SK-N-SH (cell line): ENCODE results near the gene PGAP2. TPM values are rescaled to one million over a fixed set of nuclear protein-coding genes. Genes with fewer than 3 reads are reported as not detected.
"Not testable (repeated sequence)": the region's sequence is repeated elsewhere in the genome, so short reads cannot be mapped to it uniquely, and the experiment has no call there.

Experiments used
- CTCF ChIA-PET: fragments of 300-600, 350-600 bp; formaldehyde crosslinking; extraction: SDS; loops from one replicate; lab custom pipeline; 2021; lab: Yijun Ruan, JAX
- POLR2A ChIA-PET: fragments of 350-600 bp; sonication (Branson Sonifier 250); formaldehyde crosslinking; extraction: SDS; loops from one replicate; lab custom pipeline; 2020; ENCODE audit warnings: antibody characterized with exemption, inconsistent platforms; lab: Yijun Ruan, JAX
- DNase-seq: peaks from one replicate; pipeline ENCODE4 v3.0.0; 2012
- H2AFZ ChIP-seq: fragments of 200-600 bp; sonication (generic); 2 replicates; pipeline ENCODE4 v1.8.1; 2016; ENCODE audit warnings: antibody characterized with exemption, mild to moderate bottlenecking, low read depth
- H3F3A ChIP-seq: fragments of 200-600 bp; sonication (generic); replicated peaks from 2 replicates; pipeline ENCODE3; 2016; ENCODE audit warnings: antibody characterized with exemption, mild to moderate bottlenecking; ENCODE audit not compliant: insufficient read depth
- H3K27ac ChIP-seq, 2 experiments: fragments of 200-500 bp in 1 of 2; fragments of 200-600 bp in 1 of 2; sonication (Bioruptor generic) in 1 of 2; sonication (generic), shearing (Covaris generic) in 1 of 2; 2 replicates each; pipeline versions ENCODE4 v1.5.1 to v1.6.1; 2014 to 2016; ENCODE audit warnings: low read depth in 2 of 2, inconsistent platforms in 1 of 2, low read length in 1 of 2, mild to moderate bottlenecking in 1 of 2, mixed read lengths in 1 of 2
- H3K27me3 ChIP-seq: fragments of 200-600 bp; sonication (generic), shearing (Covaris generic); 2 replicates; pipeline ENCODE4 v1.6.1; 2016; ENCODE audit warnings: mixed run types; ENCODE audit not compliant: insufficient read depth
- H3K36me3 ChIP-seq, 2 experiments: fragments of 200-500 bp in 1 of 2; fragments of 200-600 bp in 1 of 2; sonication (Bioruptor generic) in 1 of 2; sonication (generic) in 1 of 2; replicated peaks in 1 of 2; 2 replicates each; pipeline versions ENCODE3 to v1.5.1; 2014 to 2016; ENCODE audit warnings: low read length in 1 of 2, mild to moderate bottlenecking in 1 of 2; ENCODE audit not compliant: insufficient read depth in 2 of 2, control insufficient read depth in 1 of 2
- H3K4me1 ChIP-seq, 2 experiments: fragments of 200-500 bp in 1 of 2; fragments of 200-600 bp in 1 of 2; sonication (Bioruptor generic) in 1 of 2; sonication (generic), shearing (Covaris generic) in 1 of 2; 2 replicates each; pipeline versions ENCODE4 v1.5.1 to v1.6.1; 2014 to 2016; ENCODE audit warnings: low read depth in 1 of 2, low read length in 1 of 2, mixed run types in 1 of 2; ENCODE audit not compliant: insufficient read depth in 2 of 2, control insufficient read depth in 1 of 2
- H3K4me2 ChIP-seq: fragments of 200-600 bp; sonication (generic), shearing (Covaris generic); 2 replicates; pipeline ENCODE4 v1.6.1; 2017; ENCODE audit warnings: mixed run types
- H3K4me3 ChIP-seq, 2 experiments: fragments of 200-500 bp in 1 of 2; fragments of 200-600 bp in 1 of 2; sonication (Bioruptor generic) in 1 of 2; sonication (generic), shearing (Covaris generic) in 1 of 2; 2 replicates each; pipeline versions ENCODE4 v1.5.1 to v1.8.1; 2014 to 2016; ENCODE audit warnings: low read depth in 2 of 2, inconsistent platforms in 1 of 2, low read length in 1 of 2, mild to moderate bottlenecking in 1 of 2, mixed read lengths in 1 of 2, moderate library complexity in 1 of 2
- H3K79me2 ChIP-seq: fragments of 200-600 bp; sonication (generic); 2 replicates; pipeline ENCODE4 v1.8.1; 2017; ENCODE audit warnings: mild to moderate bottlenecking; ENCODE audit not compliant: insufficient read depth
- H3K9ac ChIP-seq: fragments of 200-600 bp; sonication (generic); 2 replicates; pipeline ENCODE4 v1.6.1; 2017; ENCODE audit warnings: mixed run types
- H3K9me2 ChIP-seq: fragments of 200-600 bp; sonication (generic); 2 replicates; pipeline ENCODE4 v1.6.1; 2017; ENCODE audit warnings: mixed run types
- H3K9me3 ChIP-seq: fragments of 200-600 bp; sonication (generic); 2 replicates; pipeline ENCODE4 v1.6.1; 2017; ENCODE audit warnings: mixed run types, mild to moderate bottlenecking, moderate library complexity
- H4K20me1 ChIP-seq: fragments of 200-600 bp; sonication (generic); 2 replicates; pipeline ENCODE4 v1.6.1; 2017; ENCODE audit warnings: mild to moderate bottlenecking, mixed run types; ENCODE audit not compliant: insufficient read depth
- CHD2 ChIP-seq: fragments of 150-350 bp; IDR thresholded peaks from 2 replicates; pipeline ENCODE4 v1.6.1; 2018; ENCODE audit warnings: low read length; ENCODE audit not compliant: partially characterized antibody
- ELF1 ChIP-seq: IDR thresholded peaks from 2 replicates; pipeline ENCODE4 v1.4.0; 2012
- EP300 ChIP-seq, 2 experiments: IDR thresholded peaks; 2 replicates each; pipeline versions ENCODE4 v1.4.0 to v1.6.1; 2012; ENCODE audit warnings: borderline replicate concordance in 1 of 2, low read depth in 1 of 2, low read length in 1 of 2
- EZH2phosphoT487 ChIP-seq: fragments of 200-600 bp; sonication (generic); IDR thresholded peaks from 2 replicates; pipeline ENCODE4 v1.6.1; 2017; ENCODE audit warnings: low read depth, mixed run types, mild to moderate bottlenecking, antibody characterized with exemption, moderate library complexity, borderline replicate concordance
- FOXJ3 ChIP-seq: sonication (generic); formaldehyde crosslinking; IDR thresholded peaks from 2 replicates; pipeline ENCODE4 v1.5.1; 2020; ENCODE audit warnings: mild to moderate bottlenecking, missing genetic modification reagents
- FOXM1 ChIP-seq: IDR thresholded peaks from 2 replicates; pipeline ENCODE4 v1.4.0; 2012; ENCODE audit warnings: low read depth, mild to moderate bottlenecking
- GABPA ChIP-seq: IDR thresholded peaks from 2 replicates; pipeline ENCODE4 v1.4.0; 2012; ENCODE audit warnings: low read depth, mild to moderate bottlenecking
- GATA2 ChIP-seq: sonication (generic); formaldehyde crosslinking; IDR thresholded peaks from 2 replicates; pipeline ENCODE4 v1.5.0; 2020; ENCODE audit warnings: mild to moderate bottlenecking, missing genetic modification reagents
- JUND ChIP-seq: IDR thresholded peaks from 2 replicates; pipeline ENCODE4 v1.4.0; 2012
- MEF2A ChIP-seq: IDR thresholded peaks from 2 replicates; pipeline ENCODE4 v1.4.0; 2012; ENCODE audit warnings: low read depth, borderline replicate concordance
- MXI1 ChIP-seq: IDR thresholded peaks from 2 replicates; pipeline ENCODE4 v1.6.1; 2012; ENCODE audit warnings: mild to moderate bottlenecking, low read depth, low read length, improper control_type of control experiment
- NFIC ChIP-seq: IDR thresholded peaks from 2 replicates; pipeline ENCODE4 v1.4.0; 2012; ENCODE audit warnings: borderline replicate concordance
- NRF1 ChIP-seq: IDR thresholded peaks from 2 replicates; pipeline ENCODE4 v1.6.1; 2012; ENCODE audit warnings: low read depth, mild to moderate bottlenecking, low read length
- POLR2AphosphoS5 ChIP-seq: IDR thresholded peaks from 2 replicates; pipeline ENCODE4 v1.6.1; 2012; ENCODE audit warnings: low read depth, low read length
- RCOR1 ChIP-seq: fragments of 150-350 bp; IDR thresholded peaks from 2 replicates; pipeline ENCODE4 v1.6.1; 2017; ENCODE audit warnings: antibody characterized with exemption, low read length
- SIN3A ChIP-seq: IDR thresholded peaks from 2 replicates; pipeline ENCODE4 v1.6.1; 2012; ENCODE audit warnings: low read depth, mild to moderate bottlenecking, low read length, moderate library complexity, borderline replicate concordance
- TAF1 ChIP-seq: IDR thresholded peaks from 2 replicates; pipeline ENCODE4 v1.6.1; 2012; ENCODE audit warnings: low read depth, mild to moderate bottlenecking, low read length, moderate library complexity, borderline replicate concordance
- TCF12 ChIP-seq: IDR thresholded peaks from 2 replicates; pipeline ENCODE4 v1.4.0; 2012
- TEAD4 ChIP-seq: IDR thresholded peaks from 2 replicates; pipeline ENCODE4 v1.4.0; 2012; ENCODE audit warnings: mild to moderate bottlenecking, borderline replicate concordance; ENCODE audit not compliant: insufficient read depth
- WGBS: methylation state at CpG from one replicate; pipeline ENCODE4 v1.1.6; 2017; ENCODE audit warnings: low lambda C conversion rate; 5-methylcytosine and 5-hydroxymethylcytosine counted together
- polyA plus RNA-seq, 3 experiments: library from polyadenylated mRNA; depleted of rRNA; stranded (reverse); fragments of >200 nt; gene quantifications; 2 replicates each; pipeline ENCODE4 v1.2.3, GENCODE V29; 2012
- TF ChIP-seq, protein P1 (sequence below): IDR thresholded peaks from 2 replicates; pipeline ENCODE4 v1.4.0; 2012; ENCODE audit warnings: low read depth, borderline replicate concordance
- TF ChIP-seq, protein P2 (sequence below): fragments of 200-600 bp; sonication (generic); IDR thresholded peaks from 2 replicates; pipeline ENCODE4 v1.6.1; 2017; ENCODE audit warnings: antibody characterized with exemption, mild to moderate bottlenecking, moderate library complexity
- TF ChIP-seq, protein P3 (sequence below): IDR thresholded peaks from 2 replicates; pipeline ENCODE4; 2012

Gene PGAP2
- polyA plus RNA-seq, 1 of the 3 experiments (the other 2 are of a cell fraction), result 41.3 TPM

DNA sequence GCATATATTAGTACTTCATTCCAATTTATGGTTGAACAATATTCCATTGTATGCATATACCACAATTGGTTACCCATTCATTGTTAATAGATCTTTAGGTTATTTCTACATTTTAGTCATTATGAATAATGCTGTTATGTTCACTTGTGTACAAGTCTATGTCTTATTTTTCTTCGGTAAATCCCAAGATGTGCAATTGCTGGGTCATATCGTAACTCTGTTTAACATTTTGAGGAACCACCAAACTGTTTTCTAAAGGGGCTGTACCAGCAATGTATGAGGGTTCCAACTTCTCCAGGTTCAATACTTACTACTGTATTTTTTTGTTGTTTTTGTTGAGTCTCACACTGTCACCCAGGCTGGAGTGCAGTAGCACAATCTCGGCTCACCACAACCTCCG is 44.1 kb upstream of the PGAP2 start:
- Histone ChIP-seq H3K4me2 (no peak overlapping the region), H3K9me3 (no peaks in the 10 kb centered on the region), H3K36me3 (peaks cover 57 to 96% of the 10 kb centered on the region in 2 experiments), H3K9me2 (no peaks in the 10 kb centered on the region), H3K27ac (no peak overlapping the region), H3K4me3 (no peak overlapping the region), H3K27me3 (no peaks in the 10 kb centered on the region), H3K79me2 (peaks cover 8% of the 10 kb centered on the region; the same call in 1 of the 2 replicates), H4K20me1 (no peaks in the 10 kb centered on the region), H3K4me1 (no peaks in the 10 kb centered on the region), H2AFZ (no peak overlapping the region), H3K9ac (no peak overlapping the region), H3F3A (peaks cover 7% of the 10 kb centered on the region)
- WGBS, result 95% methylated on average over 4 of the region's 4 CpGs
- POLR2A ChIA-PET, result no interaction called here
- CTCF ChIA-PET, result no interaction called here
- DNase-seq, result no peak
- no peak for TF ChIP-seq MXI1
- TF ChIP-seq ELF1, result no peak
- TF ChIP-seq GATA2 (CRISPR knock-in tag), result no peak
- no peak for TF ChIP-seq SIN3A
- TF ChIP-seq JUND, result no peak
- TF ChIP-seq POLR2AphosphoS5, result no peak
- no peak for TF ChIP-seq NFIC
- TF ChIP-seq, protein P1, sequence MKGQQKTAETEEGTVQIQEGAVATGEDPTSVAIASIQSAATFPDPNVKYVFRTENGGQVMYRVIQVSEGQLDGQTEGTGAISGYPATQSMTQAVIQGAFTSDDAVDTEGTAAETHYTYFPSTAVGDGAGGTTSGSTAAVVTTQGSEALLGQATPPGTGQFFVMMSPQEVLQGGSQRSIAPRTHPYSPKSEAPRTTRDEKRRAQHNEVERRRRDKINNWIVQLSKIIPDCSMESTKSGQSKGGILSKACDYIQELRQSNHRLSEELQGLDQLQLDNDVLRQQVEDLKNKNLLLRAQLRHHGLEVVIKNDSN, result no peak
- no peak for TF ChIP-seq RCOR1
- TF ChIP-seq TCF12, result no peak
- TF ChIP-seq TEAD4, result no peak

DNA sequence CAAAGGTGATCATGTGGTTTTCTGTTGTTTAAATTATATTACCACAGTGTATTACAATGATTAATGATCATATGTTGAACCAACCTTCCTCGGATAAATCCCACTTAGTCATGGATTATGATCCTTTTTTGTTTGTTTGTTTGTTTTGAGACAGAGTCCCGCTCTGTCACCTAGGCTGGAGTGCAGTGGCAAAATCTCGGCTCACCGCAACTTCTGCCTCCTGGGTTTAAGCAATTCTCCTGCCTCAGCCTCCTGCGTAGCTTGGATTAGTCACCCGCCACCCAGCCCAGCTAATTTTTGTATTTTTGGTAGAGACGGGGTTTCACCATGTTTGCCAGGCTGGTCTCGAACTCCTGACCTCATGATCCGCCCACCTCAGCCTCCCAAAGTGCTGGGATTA is 41.5 kb upstream of the PGAP2 start:
- POLR2A ChIA-PET, H3K79me2 ChIP-seq, CTCF ChIA-PET, H3K4me1 ChIP-seq, H4K20me1 ChIP-seq, DNase-seq, H3K27me3 ChIP-seq, H3K4me3 ChIP-seq, H3F3A ChIP-seq, H3K9me3 ChIP-seq, H3K9me2 ChIP-seq, H3K27ac ChIP-seq, H3K9ac ChIP-seq, H3K4me2 ChIP-seq, H2AFZ ChIP-seq: not testable (repeated sequence)
- peaks cover 58 to 97% of the 10 kb centered on the region in 2 experiments for H3K36me3 ChIP-seq
- WGBS, result 93% methylated on average over 9 of the region's 9 CpGs

DNA sequence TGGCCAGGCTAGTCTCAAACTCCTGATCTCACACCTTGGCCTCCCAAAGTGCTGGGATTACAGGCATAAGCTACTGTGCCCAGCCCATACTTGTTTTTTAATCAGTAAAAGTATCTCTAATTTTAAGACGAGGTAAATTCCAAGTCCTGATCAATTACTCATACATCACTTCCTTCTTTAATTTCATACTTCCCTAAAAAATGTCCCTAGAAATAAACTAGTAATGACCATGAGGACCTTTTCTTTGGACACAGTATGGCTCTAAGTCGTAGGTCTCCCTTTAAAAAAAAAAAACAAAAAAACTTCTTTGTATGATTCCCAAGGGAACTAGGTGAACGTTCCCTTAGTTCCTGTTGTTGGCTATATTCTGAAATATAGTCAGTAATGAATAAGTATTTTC is 40.8 kb upstream of the PGAP2 start:
- peaks cover 3% of the 10 kb centered on the region for H3F3A ChIP-seq
- ChIA-PET POLR2A (no interaction called here), CTCF (no interaction called here)
- no peaks in the 10 kb centered on the region for H3K4me1 ChIP-seq
- H3K27me3 ChIP-seq, result no peaks in the 10 kb centered on the region
- no peak overlapping the region for H3K4me3 ChIP-seq
- H3K9me3 ChIP-seq, result no peaks in the 10 kb centered on the region
- H2AFZ ChIP-seq, result no peak overlapping the region
- no peaks in the 10 kb centered on the region for H3K9me2 ChIP-seq
- H3K36me3 ChIP-seq, result peaks cover 56 to 97% of the 10 kb centered on the region in 2 experiments
- H3K9ac ChIP-seq, result no peak overlapping the region
- H3K27ac ChIP-seq, result no peak overlapping the region
- H3K79me2 ChIP-seq, result peaks cover 12% of the 10 kb centered on the region
- H3K4me2 ChIP-seq, result no peak overlapping the region
- 95% methylated on average over 3 of the region's 3 CpGs for WGBS
- H4K20me1 ChIP-seq, result no peaks in the 10 kb centered on the region
- no peak for DNase-seq
- TF ChIP-seq RCOR1, result no peak
- no peak for TF ChIP-seq EZH2phosphoT487
- no peak for TF ChIP-seq TAF1
- no peak for TF ChIP-seq SIN3A
- TF ChIP-seq NRF1, result no peak
- TF ChIP-seq GABPA, result no peak
- no peak for TF ChIP-seq EP300 (IDR thresholded peaks at IDR 0.05; ENCODE audit: borderline replicate concordance in 1 of 2, low read depth in 1 of 2, low read length in 1 of 2)
- no peak for TF ChIP-seq FOXM1
- TF ChIP-seq GATA2 (CRISPR knock-in tag), result no peak
- TF ChIP-seq FOXJ3 (CRISPR knock-in tag), result no peak
- TF ChIP-seq ELF1, result no peak
- TF ChIP-seq, protein P2, sequence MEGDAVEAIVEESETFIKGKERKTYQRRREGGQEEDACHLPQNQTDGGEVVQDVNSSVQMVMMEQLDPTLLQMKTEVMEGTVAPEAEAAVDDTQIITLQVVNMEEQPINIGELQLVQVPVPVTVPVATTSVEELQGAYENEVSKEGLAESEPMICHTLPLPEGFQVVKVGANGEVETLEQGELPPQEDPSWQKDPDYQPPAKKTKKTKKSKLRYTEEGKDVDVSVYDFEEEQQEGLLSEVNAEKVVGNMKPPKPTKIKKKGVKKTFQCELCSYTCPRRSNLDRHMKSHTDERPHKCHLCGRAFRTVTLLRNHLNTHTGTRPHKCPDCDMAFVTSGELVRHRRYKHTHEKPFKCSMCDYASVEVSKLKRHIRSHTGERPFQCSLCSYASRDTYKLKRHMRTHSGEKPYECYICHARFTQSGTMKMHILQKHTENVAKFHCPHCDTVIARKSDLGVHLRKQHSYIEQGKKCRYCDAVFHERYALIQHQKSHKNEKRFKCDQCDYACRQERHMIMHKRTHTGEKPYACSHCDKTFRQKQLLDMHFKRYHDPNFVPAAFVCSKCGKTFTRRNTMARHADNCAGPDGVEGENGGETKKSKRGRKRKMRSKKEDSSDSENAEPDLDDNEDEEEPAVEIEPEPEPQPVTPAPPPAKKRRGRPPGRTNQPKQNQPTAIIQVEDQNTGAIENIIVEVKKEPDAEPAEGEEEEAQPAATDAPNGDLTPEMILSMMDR, result no peak
- no peak for TF ChIP-seq CHD2
- TF ChIP-seq MEF2A, result no peak
- TF ChIP-seq, protein P3, sequence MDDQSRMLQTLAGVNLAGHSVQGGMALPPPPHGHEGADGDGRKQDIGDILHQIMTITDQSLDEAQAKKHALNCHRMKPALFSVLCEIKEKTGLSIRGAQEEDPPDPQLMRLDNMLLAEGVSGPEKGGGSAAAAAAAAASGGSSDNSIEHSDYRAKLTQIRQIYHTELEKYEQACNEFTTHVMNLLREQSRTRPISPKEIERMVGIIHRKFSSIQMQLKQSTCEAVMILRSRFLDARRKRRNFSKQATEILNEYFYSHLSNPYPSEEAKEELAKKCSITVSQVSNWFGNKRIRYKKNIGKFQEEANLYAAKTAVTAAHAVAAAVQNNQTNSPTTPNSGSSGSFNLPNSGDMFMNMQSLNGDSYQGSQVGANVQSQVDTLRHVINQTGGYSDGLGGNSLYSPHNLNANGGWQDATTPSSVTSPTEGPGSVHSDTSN, result no peak
